Measurements from ENCODE around the gene LRRFIP1. TPM values are rescaled to one million over a fixed set of nuclear protein-coding genes. Genes with fewer than 3 reads are reported as not detected.

The LRRFIP1 gene
- total and polyA plus RNA-seq, 10 of the 15 experiments (the other 5 are each of a cell fraction or from before 2014, with no cell fraction given), result 36.2 to 120 (median 74.3) TPM

GRCh38 chr2:237782181-237782580 is 154.8 kb downstream of the LRRFIP1 start:
- DNase-seq (ENCODE audit: low read depth, low spot score) (no peak), ATAC-seq (no peak), FAIRE-seq (no peak)
- Histone ChIP-seq H3K4me3 (no peak overlapping the region), H3K27ac (ENCODE audit: control insufficient read depth, insufficient read depth) (no peak overlapping the region), H3K9me3 (replicated peaks; ENCODE audit: control insufficient read depth, insufficient read depth, low read length) (peaks cover 12% of the 10 kb centered on the region; the same call in 2 of the 3 replicates), H4K20me1 (ENCODE audit: control insufficient read depth, insufficient read depth) (no peaks in the 10 kb centered on the region), H2AFZ (ENCODE audit: control insufficient read depth, low read depth, low read length) (no peak overlapping the region), H3K79me2 (ENCODE audit: control insufficient read depth, insufficient read depth, low read length) (no peaks in the 10 kb centered on the region), H3K4me1 (ENCODE audit: control insufficient read depth, insufficient read depth, low read length) (no peaks in the 10 kb centered on the region), H3K36me3 (ENCODE audit: control insufficient read depth in 2 of 2, insufficient read depth in 2 of 2, low read length in 1 of 2) (peaks cover 4 to 23% of the 10 kb centered on the region in 2 experiments), H3K4me2 (ENCODE audit: control insufficient read depth, insufficient read depth) (no peak overlapping the region), H3K9ac (ENCODE audit: control insufficient read depth, insufficient read depth, low read length) (no peak overlapping the region), H3K27me3 (replicated peaks in 1 of 2; ENCODE audit: control insufficient read depth in 2 of 2, insufficient read depth in 2 of 2, low read length in 1 of 2) (no peaks in the 10 kb centered on the region)
- in situ Hi-C loops (cut with MboI) (no loop called here), intact Hi-C loops (cut with micrococcal nuclease; ENCODE audit: unreplicated experiment) (no loop called here)
- SMC1A ChIA-PET (ENCODE audit: uncharacterized antibody, unreplicated experiment), result no interaction called here
- RAD21 ChIA-PET (ENCODE audit: unreplicated experiment), result no interaction called here
- CTCF ChIA-PET, result no interaction called here
- POLR2A ChIA-PET, result interaction anchor here (0.5 kb wide), 1 partner anchor 62 kb away, joined by 3 read pairs; no protein-coding TSS in a partner anchor
- no TSS peak for BruUV-seq (replicated peaks)
- WGBS (ENCODE audit: insufficient coverage, insufficient replicate concordance, low lambda C conversion rate, missing lambda C conversion rate), result 100% methylated on average over 7 of the region's 7 CpGs
- no peak for TF ChIP-seq SKIL (IDR thresholded peaks at IDR 0.05; ENCODE audit: low read depth, poor library complexity, severe bottlenecking)
- TF ChIP-seq SP1 (IDR thresholded peaks at IDR 0.05; ENCODE audit: low read depth, low read length), result no peak
- no peak for TF ChIP-seq CBX3 (IDR thresholded peaks at IDR 0.05; ENCODE audit: borderline replicate concordance, low read depth)
- TF ChIP-seq ZBTB33 (IDR thresholded peaks at IDR 0.05), result no peak
- TF ChIP-seq SUPT20H (IDR thresholded peaks at IDR 0.05; ENCODE audit: borderline replicate concordance, control insufficient read depth, low read depth, low read length), result no peak
- TF ChIP-seq NKRF (conservative IDR thresholded peaks at IDR 0.05), result no peak
- no peak for TF ChIP-seq USF2 (IDR thresholded peaks at IDR 0.05; ENCODE audit: borderline replicate concordance, low read depth, low read length)
- TF ChIP-seq PML (IDR thresholded peaks at IDR 0.05; ENCODE audit: low read length), result no peak
- TF ChIP-seq BCLAF1 (IDR thresholded peaks at IDR 0.05), result no peak
- TF ChIP-seq ZNF274 (IDR thresholded peaks at IDR 0.05; ENCODE audit: insufficient read depth, insufficient read length), result no peak
- no peak for TF ChIP-seq SREBF2 (IDR thresholded peaks at IDR 0.05; ENCODE audit: low read length)
- no peak for TF ChIP-seq RFX5 (IDR thresholded peaks at IDR 0.05; ENCODE audit: low read depth, low read length)
- no peak for TF ChIP-seq RELB (IDR thresholded peaks at IDR 0.05; ENCODE audit: low read depth)

All from GM12878 (cell line).